ACHN (cell line): ENCODE measurements around the gene TADA2A.
"Not testable (repeated sequence)": the region's sequence is repeated elsewhere in the genome, so short reads cannot be mapped to it uniquely, and the experiment has no call there.

ENCODE experiments used
- DNase-seq: peaks from one replicate; pipeline ENCODE4 v3.0.0-alpha.2; 2015
- in situ Hi-C: cut with HindIII; loops from 2 replicates; pipeline ENCODE4 v1.10.0; 2017; ENCODE audit warnings: low sequenced_read_pairs, low pct_ligation_motif_present, low pct_unique_long_range_greater_than_20kb

Gene TADA2A

DNA sequence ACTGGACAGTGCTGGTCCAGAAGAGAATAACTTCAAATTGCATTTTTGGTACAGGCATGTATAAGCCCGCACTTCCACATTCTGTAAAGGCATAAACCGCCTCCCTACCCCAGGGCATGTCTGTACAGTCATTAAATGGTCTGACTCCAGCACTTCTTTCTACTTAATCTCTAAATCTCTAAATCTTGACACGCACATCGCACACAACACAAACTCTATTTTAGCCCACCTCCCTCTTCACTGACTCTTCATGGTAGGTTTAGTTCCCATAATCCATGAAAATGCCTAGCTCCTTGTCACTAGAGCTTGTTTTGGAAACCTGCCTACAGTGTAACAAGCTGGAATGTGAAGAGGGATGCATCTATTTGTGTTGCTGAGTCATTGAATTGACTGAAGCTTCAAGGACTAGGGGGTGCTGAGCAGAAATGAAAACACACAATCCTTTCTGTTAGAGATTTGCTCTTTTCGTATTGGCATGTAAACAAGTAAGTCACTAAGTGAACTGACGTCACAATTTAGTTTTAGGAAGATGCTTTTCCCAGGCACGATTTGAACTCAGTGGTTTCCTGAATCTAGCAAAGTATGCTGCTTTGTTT, 81.4 kb downstream of the TADA2A start:
- peak; percentile 94 for DNase-seq
- in situ Hi-C loops, result no loop called here

DNA sequence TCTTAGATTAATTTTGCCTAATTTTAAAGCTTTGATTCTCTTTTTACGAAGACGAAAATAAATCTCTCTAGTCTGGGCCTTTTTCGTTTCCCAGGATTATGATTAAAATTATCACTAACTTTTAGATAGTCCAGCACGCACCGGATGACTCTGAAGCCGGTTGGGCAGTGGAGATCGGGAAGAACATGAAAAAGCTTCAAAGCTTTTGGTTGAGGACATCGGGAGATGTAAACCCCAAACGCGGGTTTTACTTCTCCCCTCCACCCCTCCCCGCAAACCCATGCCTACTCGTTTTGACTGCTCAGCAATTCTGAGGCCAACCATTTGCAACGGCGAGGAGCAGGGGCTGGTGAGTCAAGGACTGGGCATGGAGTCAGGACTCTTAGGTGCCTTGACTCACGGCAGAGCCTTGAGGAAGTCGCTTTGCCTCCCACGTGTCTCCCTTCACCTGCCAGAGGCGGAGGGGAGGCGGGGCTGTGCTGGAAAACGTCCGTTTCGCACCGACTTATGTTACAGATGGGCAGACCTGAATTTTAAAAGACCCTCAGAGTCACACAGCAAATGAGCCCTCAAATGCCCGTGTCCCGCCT, 82.0 kb downstream of the TADA2A start:
- peak; percentile 99 for DNase-seq
- in situ Hi-C loops, result no loop called here

DNA sequence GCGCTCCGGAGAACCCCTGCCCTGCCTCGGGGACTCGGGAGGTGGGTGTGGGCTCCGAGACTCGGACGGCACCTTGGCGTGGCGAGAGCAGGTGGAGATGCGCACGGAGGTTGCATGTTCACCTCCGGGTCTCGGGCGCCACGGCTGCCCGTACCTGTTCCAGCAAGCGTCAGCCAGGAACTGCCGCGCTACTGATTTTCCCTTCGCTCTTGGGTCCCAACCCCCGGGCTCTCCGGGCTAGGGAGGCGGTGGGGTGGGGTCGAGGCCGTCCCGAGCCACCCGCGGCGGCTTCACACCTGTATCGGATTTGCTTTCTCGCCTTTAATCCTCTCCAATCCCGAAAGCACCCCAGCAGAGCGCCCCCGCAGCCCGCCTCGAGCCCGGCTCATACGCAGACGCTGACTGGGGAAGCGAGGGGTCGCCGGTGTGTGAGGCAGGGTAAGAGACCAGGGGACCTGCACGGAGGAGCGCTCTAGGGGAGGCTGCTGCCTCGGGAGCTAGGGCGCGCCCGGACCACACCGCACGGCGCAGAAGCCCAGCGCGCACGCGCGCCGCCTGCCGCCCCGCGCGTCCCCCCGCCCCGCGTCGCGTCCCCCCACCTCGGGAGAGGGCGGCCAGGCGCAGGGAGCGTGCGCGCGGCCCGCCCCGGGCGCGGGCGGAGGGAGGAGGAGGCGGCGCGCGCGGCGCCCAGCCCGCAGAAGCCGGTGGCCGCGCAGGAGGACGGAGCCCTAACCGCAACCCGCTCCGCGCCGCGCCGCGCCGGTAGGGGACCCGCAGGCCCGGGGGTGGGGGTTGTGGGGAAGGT, 82.7 kb downstream of the TADA2A start, which contains the start of gene DUSP14:
Gene DUSP14, plus strand, starts transcription at position 695 of the 805 bp plus-strand sequence. CDS start 22,382 bp downstream, outside the sequence.
- peak; percentile 90 for DNase-seq
- in situ Hi-C loops, result no loop called here

DNA sequence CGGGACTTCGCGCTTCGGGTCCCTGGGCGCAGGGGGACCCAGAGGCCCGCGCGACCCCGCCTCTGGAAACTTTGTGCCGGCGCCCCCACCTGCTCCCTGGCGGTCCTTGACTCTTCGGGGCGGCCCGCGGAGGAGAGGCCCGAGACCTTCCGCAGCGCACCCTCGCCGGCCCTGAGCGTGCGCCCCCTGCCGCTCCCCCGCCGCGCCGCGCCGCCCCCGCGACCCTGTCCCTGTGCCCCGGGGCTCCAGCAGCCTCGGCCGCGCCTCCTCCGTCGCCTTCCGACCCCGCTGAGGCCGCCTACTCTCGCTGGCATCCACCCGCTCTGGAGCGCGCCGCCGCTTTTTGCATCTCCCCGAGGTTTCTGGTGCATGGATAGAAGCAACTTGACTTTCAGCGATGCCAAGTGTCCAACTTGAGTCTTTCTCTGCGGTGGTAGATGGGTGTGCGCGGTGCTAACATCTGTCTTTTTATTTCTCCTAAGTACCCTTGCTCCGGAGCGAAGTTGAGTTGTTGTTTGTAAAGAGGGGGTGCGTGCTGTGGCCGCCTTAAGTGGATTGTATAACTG, 83.4 kb downstream of the TADA2A start:
- in situ Hi-C loops, result no loop called here
- peak; percentile 70 for DNase-seq

DNA sequence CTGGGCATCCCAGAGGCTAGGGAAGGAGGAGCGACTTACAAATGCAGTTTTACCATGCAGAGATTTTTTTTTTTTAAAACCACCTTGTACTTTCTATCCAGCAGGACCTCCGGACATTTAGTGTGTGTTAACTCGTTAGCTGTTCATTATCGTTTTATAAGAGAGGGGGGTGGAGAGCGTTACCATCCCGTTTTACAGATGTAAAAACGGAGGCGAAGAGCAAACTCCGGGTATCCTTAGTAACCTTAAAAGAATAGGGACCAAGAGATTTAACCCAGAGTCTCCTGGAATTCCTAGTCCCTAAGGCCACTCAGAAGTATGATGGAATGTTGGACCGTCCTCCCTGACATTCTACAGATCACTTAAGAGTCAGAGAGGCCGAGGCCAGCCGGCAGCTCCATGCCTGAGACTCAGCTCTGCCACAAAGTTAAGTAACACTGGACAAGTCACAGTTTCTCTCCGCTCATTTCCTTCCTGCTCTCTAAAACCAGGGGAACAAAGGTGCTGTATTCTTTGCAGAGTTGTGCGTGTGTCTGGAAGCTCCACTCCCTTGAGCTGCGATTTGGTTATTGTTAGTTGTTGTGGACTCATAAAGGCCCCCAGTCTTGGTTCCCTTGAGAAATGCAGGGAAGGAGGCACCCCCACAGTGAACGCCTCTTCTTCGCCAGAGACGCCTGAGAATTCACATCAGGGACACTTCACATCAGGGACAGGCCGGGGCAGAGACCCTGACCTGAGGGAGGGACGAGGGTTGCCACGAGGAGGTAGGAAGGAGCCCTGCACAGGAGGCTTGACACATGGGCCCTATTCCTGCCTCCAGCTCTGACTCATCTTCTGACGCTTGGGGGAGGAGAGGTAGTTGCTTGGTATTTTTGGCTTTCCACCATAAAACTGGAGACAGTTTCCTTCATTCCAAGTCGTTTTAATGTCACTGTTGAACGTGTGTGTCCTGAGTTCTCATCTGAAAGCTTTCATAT, 84.2 kb downstream of the TADA2A start:
- DNase-seq, result peak; percentile 90
- in situ Hi-C loops, result no loop called here

DNA sequence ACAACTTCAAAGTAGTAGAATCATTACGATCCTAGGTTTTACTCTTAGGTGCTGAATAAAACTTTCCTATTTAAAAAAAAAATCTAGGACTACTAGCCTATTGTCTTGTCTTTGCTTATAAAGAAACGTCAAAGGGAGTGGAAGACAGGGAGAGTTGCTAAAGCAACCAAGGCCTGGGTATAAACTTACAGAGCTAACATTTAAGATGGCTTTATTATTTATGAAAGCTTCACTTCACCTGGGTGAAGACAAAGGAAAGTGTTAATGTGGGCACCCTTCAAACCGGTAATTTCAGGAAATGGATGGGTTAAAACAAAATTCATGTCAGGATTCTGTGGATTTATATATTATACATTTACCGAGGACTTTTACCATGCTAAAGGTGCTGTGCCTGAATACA, 85.5 kb downstream of the TADA2A start:
- no peak for DNase-seq
- in situ Hi-C loops, result no loop called here

DNA sequence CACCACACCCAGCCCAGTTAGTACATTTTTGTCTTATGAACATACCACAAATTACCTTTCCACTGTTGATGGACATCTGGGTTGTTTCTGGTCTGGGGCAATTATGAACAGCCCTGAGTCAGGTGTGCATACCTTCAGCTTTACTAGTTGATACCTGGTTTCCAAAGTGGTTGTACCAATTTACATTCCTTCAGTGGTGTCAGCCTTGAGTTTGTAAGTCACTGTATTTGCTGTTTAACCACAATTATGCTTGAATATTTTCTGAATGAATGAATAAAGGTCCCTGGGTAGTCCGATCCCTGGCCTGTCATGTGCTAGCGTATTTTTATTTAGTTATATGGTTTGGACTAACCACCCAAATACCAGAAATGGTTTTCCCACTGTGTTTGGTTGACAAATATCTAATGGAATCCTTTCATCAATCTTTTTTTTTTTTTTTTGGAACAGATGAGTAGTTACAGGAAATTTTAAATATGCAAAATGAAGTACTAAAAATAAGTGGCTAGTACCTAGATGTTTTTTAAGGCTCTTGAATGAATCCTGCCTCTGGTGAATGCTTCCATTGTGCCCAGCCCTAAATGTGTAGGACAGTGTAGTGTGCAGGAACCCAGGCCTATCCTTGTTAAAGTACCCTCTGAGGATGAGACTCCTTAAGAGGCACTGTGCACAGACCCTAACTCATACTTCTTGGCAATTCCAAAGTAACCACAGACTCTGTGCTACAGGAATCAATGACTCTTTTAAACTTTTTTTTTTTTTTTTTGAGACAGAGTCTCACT, 86.8 kb downstream of the TADA2A start:
- peak; percentile 20 for DNase-seq
- in situ Hi-C loops, result no loop called here

DNA sequence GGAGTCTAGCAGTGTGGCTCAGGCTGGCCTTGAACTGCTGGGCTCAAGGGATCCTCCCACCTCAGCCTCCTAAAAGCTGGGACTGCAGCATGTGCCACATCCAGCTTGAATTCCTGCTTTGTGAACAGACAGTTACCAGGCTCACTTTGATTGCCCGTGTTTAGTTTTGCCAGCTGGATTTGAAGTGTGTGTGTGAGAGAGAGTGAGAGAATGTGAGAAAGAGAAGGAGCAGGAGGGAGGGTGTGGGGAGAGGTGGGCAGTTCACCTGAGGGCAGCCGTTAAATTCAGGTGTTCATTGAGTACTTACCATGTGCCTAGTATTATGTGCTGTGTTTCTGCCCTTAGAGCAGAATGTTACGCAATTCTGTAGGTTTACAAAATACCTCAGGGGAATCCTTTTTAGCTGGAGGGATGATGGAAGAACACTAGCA, 87.7 kb downstream of the TADA2A start:
- DNase-seq, result no peak
- in situ Hi-C loops, result no loop called here

DNA sequence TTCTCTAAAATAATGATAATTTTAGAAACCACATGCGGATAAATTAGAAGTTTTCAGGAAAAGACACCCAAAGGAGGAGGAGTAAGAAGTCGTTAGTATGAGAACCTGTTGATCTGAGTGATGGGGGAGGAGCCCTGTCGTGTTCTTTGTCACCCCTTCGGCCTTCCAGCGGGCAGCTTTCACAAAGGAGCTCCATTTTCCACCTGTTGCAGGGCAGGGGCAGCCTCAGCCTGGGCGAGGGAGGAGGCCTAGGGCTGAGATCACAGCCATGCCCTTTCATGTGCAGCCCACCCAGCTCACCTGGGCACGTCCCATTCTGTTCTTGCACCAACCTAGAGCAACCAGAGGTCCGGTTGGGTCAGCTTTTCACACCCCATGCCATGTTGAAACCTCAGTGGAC, 88.3 kb downstream of the TADA2A start:
- in situ Hi-C loops, result no loop called here
- DNase-seq, result no peak

DNA sequence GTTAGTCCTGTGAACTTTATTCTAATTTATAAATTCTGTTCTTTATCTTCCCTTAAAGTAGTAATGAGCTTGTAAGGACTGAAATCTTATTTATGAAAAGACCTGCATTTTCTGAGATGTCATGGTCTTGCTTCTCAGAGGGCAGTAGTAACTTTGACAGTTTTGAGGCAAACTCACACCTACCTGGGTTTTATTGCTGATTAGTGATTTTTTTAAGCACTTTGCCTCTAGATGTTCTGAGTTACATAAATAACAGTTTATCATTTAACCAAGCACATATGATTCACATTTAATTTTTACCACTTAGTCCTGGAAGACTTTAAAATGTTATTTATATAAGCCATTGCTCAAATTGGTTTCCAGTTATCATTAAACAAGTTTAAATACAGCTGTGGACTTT, 93.7 kb downstream of the TADA2A start:
- no peak for DNase-seq
- in situ Hi-C loops, result no loop called here

DNA sequence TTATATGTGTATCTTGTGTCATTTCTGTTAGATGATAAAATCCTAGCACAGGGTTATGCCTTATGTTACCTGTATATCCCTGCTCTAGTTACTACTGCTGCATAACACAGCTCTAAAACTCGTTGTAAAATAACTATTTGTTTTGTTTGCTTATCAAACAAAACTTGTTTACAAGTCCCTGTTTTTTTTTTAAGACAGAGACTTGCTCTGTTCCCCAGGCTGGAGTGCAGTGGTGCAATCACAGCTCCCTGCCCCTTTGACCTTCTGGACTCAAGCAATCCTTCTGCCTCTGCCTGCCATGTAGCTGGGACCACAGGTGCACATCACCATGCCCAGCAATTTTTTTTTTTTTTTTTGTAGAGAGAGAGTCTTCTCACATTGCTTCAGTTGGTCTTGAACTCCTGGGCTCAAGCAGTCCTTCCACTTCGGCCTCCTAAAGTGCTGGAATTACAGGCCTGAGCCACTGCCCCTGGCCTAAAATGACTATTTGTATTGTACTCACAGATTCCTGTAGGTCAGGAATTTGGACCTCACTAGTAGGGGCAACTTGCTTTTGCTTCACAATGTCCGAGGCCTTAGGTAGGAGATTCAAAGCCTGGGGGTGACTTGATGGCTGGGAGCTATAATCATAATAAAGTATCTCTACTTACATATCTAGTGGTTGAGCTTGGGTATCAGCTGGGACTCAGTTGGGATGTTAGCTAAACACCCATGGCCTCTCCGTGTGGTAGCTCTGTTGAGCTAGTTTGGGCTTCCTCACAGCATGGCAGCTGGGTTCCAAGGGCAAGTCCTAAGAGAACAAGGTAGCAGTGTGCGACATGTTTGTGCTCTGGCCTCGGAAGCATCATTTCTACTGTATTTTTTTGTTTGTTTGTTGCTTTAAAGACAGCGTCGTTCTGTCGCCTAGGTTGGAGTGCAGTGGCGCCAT, 95.6 kb downstream of the TADA2A start:
- in situ Hi-C loops, result no loop called here
- DNase-seq, result no peak

DNA sequence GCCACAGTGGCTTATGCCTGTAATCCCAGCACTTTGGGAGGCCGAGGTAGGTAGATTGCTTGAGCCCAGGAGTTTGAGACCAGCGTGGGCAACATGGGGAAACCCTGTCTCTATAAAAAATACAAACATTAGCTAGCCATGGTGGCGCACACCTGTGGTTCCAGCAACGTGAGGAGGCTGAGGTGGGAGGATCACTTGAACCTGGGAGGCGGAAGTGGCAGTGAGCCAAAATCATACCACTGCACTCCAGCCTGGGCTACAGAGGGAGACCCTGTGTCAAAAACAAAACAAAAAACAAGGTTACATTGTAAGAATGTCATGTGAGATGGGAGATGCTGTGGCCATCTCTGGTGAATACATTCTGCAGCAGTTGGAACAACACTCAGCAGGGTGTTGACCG, 96.5 kb downstream of the TADA2A start:
- no peak for DNase-seq
- in situ Hi-C loops, result no loop called here

DNA sequence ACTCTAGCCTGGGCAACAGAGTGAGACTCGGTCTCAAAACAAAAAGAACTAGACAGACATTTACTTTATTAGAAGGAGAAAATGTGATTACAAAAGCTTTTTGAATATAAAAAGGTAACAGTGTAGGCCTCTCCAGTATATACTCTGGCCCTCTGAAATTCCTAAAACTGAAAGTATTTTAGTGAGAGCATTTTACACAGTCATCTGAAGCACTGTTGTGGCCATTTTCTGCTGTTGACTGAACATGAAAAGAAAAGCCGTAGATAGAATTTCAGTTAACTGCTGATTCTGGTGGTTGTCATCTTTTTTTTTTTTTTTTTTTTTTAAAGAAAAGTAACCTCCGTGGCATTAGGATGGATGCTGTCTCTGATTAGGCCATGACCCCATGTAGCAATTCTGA, 98.6 kb downstream of the TADA2A start:
- DNase-seq, result no peak
- in situ Hi-C loops, result no loop called here

DNA sequence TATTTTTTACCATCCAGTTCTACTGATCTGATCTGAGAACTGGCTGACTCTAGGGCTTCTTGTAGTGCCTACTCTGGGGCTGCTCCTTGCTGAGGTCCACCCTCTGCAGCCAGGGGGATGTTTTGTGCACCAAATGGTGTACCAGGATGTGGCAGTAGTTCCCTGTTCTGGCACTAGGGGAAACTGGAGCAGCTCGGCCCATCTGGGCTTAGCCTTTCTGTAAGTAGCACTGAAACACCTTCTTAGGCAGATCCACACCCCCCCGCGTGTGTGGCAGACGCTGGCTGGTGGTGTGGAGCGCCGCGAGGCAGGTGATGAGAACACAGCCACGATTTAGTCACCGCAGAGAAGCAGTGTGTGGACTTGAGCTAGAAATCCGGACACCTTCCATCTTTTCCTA, 100.0 kb downstream of the TADA2A start:
- DNase-seq, result peak; percentile 76

DNA sequence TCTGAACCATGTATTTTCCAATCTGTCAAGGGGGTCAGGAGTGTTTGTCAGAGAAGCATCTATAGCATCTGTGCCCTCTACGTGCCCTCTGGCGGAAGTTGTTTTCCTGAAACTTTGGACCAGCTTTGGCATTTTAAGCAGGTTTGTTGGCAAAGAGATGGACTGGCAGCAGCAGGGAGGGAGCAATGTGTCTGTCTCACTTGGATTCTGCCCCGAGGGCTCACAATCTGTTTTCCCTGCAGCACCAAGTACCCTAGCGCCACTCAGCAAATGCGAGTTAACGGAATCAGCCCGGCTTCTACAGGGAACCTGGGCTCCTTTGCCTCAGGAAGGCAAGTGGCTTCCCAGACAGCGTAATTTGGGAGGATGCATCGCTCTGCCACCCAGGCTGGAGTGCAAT, 100.4 kb downstream of the TADA2A start:
- in situ Hi-C loops, result no loop called here
- DNase-seq, result no peak

More for the DNA sequence above, 100.0 kb downstream of the TADA2A start:
- in situ Hi-C loops, result no loop called here

DNA sequence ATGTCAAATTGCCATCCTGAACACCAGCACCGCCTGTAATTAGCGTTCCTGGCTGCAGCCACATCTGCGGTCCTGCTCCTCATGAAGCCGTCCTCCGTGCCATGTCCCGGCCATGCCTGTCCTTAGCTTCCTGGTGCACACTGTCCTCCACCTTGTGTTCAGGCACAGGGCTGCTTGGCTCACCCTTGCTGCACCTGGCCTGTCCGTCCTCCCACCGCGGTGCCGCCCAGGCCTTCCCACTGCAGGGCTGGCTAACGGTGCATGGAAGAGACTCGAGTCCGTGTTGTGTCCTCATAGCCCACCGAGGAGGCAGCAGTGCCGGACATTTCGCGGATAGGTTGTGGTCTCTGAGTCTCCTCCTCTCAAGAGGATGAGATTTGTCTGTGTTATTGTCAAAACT, 103.4 kb downstream of the TADA2A start:
- DNase-seq, result no peak
- in situ Hi-C loops, result no loop called here

DNA sequence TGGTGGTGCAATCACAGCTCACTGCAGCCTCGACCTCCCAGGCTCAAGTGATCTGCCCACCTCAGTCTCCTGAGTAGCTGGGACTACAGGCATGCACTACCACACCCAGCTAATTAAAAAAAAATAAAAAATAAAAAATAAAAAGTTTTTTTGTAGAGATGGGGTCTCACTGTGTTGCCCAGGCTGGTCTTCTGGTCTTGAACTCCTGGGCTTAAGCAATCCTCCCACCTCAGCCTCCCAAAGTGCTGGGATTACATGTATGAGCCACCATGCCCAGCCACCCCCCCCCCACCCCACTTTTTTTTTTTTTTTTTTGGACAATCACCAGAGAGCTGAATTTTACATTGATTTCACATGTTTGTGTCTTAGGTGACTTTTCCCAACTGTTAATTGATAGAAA, 105.0 kb downstream of the TADA2A start:
- DNase-seq, in situ Hi-C loops: not testable (repeated sequence)
